ENCODE data around the gene MGLL. TPM values are rescaled to one million over a fixed set of nuclear protein-coding genes. Genes with fewer than 3 reads are reported as not detected.

Gene MGLL
- total RNA-seq, 1 experiment from 2014 or later: 0.94 TPM

DNA sequence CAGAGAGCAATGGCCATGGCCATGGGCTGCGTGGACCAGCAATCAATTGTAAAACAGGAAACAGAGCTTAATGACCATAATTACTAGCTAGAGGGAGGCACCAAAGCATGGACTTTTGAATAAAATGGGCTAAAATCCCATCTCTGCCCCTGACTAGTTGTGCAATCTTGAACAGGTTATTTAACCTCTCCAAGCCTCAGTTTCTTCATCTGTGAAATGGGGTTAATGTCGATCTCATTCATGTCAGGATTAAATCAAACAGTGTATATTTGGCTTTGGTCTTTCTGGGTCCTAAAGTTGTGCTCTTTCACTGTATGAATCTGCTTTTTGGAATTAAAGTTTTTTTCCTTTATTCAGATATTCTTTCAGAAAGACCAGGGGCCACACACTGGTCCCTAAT is 113.5 kb downstream of the MGLL start:
- peaks cover 11% of the 10 kb centered on the region for H3K9me3 Mint-ChIP-seq
- peaks cover 28% of the 10 kb centered on the region for H3K4me1 Mint-ChIP-seq
- no peak overlapping the region for H3K4me3 Mint-ChIP-seq
- no peaks in the 10 kb centered on the region for H3K36me3 Mint-ChIP-seq
- TF ChIP-seq, protein P1, sequence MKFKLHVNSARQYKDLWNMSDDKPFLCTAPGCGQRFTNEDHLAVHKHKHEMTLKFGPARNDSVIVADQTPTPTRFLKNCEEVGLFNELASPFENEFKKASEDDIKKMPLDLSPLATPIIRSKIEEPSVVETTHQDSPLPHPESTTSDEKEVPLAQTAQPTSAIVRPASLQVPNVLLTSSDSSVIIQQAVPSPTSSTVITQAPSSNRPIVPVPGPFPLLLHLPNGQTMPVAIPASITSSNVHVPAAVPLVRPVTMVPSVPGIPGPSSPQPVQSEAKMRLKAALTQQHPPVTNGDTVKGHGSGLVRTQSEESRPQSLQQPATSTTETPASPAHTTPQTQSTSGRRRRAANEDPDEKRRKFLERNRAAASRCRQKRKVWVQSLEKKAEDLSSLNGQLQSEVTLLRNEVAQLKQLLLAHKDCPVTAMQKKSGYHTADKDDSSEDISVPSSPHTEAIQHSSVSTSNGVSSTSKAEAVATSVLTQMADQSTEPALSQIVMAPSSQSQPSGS (CRISPR knock-in tag; IDR thresholded peaks at IDR 0.05; ENCODE audit: borderline replicate concordance, low read depth): no peak
- TF ChIP-seq FOXP4 (CRISPR knock-in tag; IDR thresholded peaks at IDR 0.05): no peak
- TF ChIP-seq HMGA2 (CRISPR knock-in tag; IDR thresholded peaks at IDR 0.05): no peak
- TF ChIP-seq, protein P2, sequence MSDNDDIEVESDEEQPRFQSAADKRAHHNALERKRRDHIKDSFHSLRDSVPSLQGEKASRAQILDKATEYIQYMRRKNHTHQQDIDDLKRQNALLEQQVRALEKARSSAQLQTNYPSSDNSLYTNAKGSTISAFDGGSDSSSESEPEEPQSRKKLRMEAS (CRISPR knock-in tag; IDR thresholded peaks at IDR 0.05): no peak
- TF ChIP-seq OVOL2 (CRISPR knock-in tag; IDR thresholded peaks at IDR 0.05; ENCODE audit: borderline replicate concordance): no peak
- TF ChIP-seq STAT6 (CRISPR knock-in tag; conservative IDR thresholded peaks at IDR 0.05; ENCODE audit: low read depth): no peak
- TF ChIP-seq ZNF219 (CRISPR knock-in tag; IDR thresholded peaks at IDR 0.05; ENCODE audit: borderline replicate concordance): no peak
- no peak for TF ChIP-seq TCF7 (CRISPR knock-in tag; IDR thresholded peaks at IDR 0.05; ENCODE audit: low read depth)
- DNase-seq (ENCODE audit: low spot score) (no peak), ATAC-seq (no peak)
- POLR2A ChIA-PET: no interaction called here
- CTCF ChIA-PET: interaction anchor here (3.3 kb wide), 1 partner anchor 12 kb away, joined by 29 read pairs; no protein-coding TSS in a partner anchor
- H3K27ac Mint-ChIP-seq: no peak overlapping the region
- no peaks in the 10 kb centered on the region for H3K27me3 Mint-ChIP-seq (ENCODE audit: low read depth)

DNA sequence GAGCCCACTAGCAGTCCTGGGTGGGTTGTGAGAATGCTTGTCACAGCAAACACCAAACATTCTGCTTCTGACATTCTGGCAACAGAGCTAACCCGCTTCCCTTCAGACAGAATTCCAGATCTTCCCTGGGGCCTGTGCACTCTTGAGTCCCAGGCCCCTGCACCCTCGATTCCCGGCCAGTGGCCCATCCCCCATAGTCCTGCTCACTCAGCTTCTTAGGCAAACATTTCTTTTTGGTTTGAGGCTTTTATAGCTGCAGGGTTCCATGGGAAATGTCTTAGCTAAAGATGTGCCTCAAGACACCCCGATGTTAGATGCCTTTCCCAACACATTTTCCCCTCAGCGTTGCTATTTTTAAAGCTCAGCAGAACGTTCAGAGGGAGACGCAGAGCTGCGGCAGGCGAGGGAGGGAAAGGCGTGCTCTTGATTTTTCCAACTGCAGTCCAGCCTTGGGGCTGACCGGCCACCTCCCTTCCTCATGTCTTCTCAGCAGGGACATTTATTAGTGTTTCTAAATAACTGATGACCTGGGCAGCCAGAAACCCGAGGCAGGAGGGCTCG is 114.4 kb downstream of the MGLL start:
- Mint-ChIP-seq H3K36me3 (no peaks in the 10 kb centered on the region), H3K4me3 (no peak overlapping the region), H3K9me3 (peaks cover 20% of the 10 kb centered on the region), H3K27me3 (ENCODE audit: low read depth) (no peaks in the 10 kb centered on the region), H3K4me1 (peaks cover 25% of the 10 kb centered on the region), H3K27ac (no peak overlapping the region)
- DNase-seq (ENCODE audit: low spot score) (no peak), ATAC-seq (no peak; the same call in 1 of the 2 replicates)
- CTCF ChIA-PET: interaction anchor here (0.7 to 3.3 kb wide), 5 partner anchors 11 to 126 kb away, joined by 3 to 29 read pairs (median 7); no protein-coding TSS in a partner anchor
- POLR2A ChIA-PET: no interaction called here
- TF ChIP-seq ESRRA (CRISPR knock-in tag; IDR thresholded peaks at IDR 0.05; ENCODE audit: borderline replicate concordance) (no peak), NFYB (CRISPR knock-in tag; conservative IDR thresholded peaks at IDR 0.05; ENCODE audit: low read depth) (no peak), KAT7 (CRISPR knock-in tag; IDR thresholded peaks at IDR 0.05; ENCODE audit: borderline replicate concordance) (no peak), ZNF317 (CRISPR knock-in tag; IDR thresholded peaks at IDR 0.05; ENCODE audit: borderline replicate concordance, low read depth) (no peak), ATF6 (CRISPR knock-in tag; IDR thresholded peaks at IDR 0.05) (no peak), STAT6 (CRISPR knock-in tag; conservative IDR thresholded peaks at IDR 0.05; ENCODE audit: low read depth) (no peak), TCF7 (CRISPR knock-in tag; IDR thresholded peaks at IDR 0.05; ENCODE audit: low read depth) (no peak), NR2C2 (CRISPR knock-in tag; IDR thresholded peaks at IDR 0.05) (no peak), ZNF138 (CRISPR knock-in tag; conservative IDR thresholded peaks at IDR 0.05) (no peak)
- TF ChIP-seq, protein P3, sequence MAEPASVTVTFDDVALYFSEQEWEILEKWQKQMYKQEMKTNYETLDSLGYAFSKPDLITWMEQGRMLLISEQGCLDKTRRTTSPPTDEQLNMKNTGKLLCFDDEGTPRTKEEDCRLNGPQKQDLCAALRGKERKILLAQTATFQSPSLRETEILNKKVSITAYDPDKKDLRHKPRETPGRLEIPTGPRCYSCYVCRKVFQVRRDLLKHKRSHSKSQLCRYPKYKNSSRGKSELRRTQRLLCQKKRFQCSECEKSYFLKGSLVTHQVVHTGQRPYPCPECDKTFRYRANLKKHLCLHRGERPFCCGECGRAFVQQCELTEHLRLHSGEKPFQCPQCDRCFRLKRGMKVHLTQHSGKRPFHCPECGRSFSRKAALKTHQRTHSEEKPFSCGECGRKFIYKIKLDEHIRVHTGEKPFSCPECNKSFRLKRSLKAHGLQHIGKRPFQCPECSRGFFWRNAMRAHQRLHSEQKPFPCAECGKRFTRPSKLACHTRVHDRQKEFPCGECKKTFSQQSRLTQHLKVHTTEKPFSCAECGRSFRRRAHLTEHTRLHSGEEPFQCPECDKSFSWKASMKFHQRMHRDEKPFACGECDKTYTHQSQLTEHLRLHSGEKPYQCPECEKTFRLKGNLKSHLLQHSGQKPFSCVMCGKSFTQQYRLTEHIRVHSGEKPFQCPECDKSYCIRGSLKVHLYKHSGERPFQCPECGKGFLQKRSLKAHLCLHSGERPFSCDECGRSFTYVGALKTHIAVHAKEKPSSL (CRISPR knock-in tag; conservative IDR thresholded peaks at IDR 0.05): no peak
- TF ChIP-seq, protein P4, sequence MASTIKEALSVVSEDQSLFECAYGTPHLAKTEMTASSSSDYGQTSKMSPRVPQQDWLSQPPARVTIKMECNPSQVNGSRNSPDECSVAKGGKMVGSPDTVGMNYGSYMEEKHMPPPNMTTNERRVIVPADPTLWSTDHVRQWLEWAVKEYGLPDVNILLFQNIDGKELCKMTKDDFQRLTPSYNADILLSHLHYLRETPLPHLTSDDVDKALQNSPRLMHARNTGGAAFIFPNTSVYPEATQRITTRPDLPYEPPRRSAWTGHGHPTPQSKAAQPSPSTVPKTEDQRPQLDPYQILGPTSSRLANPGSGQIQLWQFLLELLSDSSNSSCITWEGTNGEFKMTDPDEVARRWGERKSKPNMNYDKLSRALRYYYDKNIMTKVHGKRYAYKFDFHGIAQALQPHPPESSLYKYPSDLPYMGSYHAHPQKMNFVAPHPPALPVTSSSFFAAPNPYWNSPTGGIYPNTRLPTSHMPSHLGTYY (CRISPR knock-in tag; IDR thresholded peaks at IDR 0.05): no peak
- TF ChIP-seq, protein P2 (CRISPR knock-in tag; IDR thresholded peaks at IDR 0.05): no peak
